GM19351 (cell line): ENCODE results near the gene CPNE9.

Source experiments
- ATAC-seq: cut with Tn5 transposase; IDR thresholded peaks from one replicate; pipeline ENCODE4 v1.9.1; 2021; ENCODE audit warnings: mild to moderate bottlenecking, moderate library complexity; ENCODE audit not compliant: unreplicated experiment

CPNE9 gene, protein sequence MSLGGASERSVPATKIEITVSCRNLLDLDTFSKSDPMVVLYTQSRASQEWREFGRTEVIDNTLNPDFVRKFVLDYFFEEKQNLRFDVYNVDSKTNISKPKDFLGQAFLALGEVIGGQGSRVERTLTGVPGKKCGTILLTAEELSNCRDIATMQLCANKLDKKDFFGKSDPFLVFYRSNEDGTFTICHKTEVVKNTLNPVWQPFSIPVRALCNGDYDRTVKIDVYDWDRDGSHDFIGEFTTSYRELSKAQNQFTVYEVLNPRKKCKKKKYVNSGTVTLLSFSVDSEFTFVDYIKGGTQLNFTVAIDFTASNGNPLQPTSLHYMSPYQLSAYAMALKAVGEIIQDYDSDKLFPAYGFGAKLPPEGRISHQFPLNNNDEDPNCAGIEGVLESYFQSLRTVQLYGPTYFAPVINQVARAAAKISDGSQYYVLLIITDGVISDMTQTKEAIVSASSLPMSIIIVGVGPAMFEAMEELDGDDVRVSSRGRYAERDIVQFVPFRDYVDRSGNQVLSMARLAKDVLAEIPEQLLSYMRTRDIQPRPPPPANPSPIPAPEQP

GRCh38 chr3:9703736-9704346 lies at the start of gene CPNE9:
TSS of gene CPNE9 (plus strand) at chr3:9703833. CDS start at chr3:9703997, 164 bp downstream.
- ATAC-seq, result no peak

DNA sequence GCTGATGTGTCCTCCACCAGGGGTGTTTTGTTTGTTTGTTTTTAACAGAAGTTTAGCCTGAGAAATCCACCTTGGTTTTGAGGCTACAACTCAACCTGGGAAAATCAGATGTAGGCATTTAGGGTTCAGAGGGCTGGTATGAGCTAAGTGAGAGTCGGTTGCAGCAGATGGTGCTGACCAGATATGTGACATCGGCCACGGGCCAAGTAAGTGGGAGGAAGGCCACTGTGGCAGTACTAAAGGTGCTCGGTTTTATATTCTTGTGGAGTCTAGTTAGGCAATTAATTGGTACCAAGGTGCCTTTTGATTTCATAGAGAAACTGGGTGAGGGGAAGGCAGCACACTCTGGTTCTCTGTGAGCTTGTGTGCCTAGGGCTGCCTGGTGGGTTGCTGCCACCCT lies 43.8 kb upstream of the CPNE9 start:
- no peak for ATAC-seq

GRCh38 chr3:9660972-9661371 lies 42.7 kb upstream of the CPNE9 start:
- ATAC-seq, result no peak

DNA sequence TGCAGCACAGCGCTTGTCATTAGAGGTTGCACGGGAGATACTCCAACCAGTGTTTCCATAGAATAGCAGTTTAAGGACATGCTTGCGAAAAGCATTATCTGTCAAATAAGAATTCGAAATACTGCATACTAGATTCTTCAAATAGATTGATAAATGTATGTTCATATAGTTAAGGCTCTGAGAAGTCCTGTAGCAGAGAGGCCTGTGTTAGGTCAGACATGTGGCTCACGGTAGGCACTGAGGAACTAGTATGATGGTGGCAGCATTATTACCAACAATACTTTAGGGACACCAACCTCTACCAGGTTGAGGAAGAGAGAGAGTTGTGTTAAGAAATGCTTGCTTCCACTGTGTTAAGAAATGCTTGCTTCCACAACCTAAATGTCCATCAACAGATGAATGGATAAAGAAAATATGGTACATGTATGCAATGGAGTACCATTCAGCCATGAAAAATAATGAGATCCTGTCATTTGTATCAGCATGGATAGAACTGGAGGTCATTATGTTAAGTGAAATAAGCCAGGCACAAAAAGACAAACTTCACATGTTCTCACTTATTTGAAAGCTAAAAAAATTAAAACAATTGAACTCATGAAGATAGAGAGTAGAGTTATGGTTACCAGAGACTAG lies 39.4 kb upstream of the CPNE9 start:
- no peak for ATAC-seq

DNA sequence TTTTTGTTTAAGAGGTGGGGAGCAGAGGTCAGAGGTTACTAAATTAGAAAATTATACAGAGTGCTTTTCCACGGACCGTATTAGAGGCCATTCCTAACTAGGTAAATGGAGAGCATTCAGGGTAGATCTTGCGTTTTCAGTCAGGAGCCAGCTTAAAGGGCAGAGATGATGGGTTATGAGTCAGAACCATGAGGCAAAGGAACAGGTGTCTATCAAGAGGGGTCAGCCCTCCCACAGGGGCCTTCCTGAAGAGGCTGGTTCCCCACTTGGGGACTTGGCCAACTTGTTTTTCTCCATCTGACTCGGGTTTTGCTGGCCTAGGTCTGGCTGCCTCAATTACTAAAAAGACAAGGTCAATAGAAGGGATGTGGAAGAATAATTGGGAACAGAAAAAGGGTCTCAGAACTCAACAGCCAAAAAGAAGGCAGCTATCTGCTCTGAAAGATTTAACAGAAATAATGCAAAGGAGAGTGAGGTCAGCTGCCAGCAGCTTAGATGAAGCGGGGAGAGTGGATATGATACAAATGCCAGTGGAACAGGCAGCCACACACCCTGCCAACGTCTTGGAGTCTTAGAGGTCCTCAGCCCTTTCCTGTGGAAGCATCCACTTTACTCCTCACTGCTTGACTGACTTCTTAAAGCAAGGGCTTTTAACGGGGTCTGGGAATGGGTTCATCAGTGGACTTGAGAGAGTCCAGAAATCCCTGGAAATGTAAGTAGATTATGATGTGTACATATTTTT lies 36.8 kb upstream of the CPNE9 start:
- no peak for ATAC-seq

DNA sequence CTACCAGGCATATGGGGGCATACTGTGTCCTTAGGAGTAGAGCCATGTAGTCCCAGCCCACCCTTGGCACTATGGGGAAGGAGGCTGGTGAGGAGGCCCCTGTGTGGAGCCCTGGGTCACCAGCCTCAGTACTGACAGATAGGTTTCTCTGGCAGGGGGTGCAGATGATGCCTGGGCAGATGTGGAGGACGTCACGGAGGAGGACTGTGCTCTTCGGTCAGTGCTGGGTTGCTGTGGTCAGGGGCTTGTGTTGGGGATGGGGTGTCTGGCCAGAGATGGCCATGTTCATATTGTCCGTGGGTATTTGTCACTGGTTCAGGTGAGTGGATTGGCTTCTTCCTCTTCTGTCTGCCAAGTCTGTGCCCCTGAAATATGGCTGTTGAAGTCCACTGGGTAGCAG lies 34.4 kb upstream of the CPNE9 start:
- ATAC-seq, result no peak

DNA sequence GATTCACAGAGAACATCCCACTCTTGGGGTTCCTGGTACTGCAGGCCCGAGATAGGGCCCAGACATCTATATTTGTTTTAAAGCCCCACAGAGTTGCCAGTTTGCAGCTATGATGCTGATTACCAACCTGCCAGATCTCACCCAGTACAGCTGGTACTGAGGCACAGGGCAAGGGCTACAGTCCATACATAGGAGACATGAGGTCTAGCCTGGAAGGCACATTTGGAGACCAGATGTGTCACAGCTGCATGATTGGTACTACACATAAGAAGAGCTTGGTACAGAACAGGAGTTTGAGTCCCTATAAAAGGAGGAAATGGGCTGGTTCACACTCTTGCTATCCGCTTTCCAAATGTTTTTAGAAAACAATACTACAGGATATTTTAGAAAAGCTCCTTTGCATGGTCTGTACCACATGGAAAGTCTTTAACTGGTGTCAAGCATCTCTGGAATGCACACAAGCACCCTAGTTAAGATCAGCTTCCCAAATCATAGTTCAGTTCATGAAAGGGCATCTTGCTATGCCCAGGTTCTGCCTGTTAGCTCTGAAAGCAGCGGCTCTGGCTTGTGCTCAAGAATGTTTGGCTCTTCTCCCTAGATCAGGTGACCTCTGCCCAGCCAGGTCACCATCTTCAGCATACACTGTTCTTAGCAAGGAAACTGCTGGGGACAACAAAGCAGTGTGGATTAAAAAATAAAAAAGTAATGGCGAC lies 33.8 kb upstream of the CPNE9 start:
- ATAC-seq, result no peak

DNA sequence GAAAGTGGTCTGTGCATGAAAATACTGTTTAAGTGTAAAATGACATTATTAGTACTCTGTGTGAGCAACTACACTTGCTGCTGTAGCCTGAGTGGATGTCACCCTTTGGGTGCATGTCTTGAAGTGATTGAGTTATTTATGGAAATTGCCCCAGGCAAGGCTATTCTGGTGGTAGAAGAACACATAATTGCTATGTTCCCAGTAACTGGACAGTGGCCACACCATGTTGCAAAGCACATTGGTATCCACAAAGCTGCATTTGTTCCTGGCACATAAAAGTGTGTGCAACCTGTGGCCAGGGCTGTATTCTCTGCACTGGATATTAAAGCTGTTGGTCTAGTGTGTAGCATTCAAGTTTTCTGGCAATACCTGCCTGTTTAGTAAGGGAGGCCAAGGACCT lies 30.6 kb upstream of the CPNE9 start:
- no peak for ATAC-seq

- ATAC-seq, result no peak
Observed at GRCh38 chr3:9673752-9674151, 29.9 kb upstream of the CPNE9 start.

DNA sequence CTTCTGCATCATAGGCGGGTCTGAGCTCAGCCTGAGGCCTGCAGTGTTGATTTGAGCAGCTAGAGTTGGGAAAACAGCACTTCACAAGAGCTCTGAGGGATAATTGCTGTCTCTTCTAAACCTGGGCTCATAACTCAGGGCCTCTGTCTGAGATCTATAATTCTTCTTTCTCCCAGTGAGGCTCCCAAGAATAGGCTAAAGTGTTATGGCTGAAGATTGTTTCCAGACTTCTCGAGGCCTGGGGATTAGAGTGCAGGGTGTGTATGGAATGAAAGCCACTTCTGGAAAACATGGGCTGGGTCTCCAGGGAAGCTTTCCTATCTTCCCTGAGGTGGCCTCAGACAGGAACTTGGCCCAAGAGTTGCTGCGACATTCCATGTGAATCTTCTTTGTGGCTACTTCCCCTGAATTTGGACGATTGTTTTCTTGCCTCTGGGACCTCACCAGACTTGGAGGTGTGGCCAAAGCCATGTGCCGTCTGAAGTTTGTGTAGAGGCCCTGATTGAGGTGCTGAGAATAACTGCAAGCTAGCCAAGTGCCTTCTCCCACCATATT lies 27.8 kb upstream of the CPNE9 start:
- no peak for ATAC-seq

GRCh38 chr3:9676785-9677184 lies 26.8 kb upstream of the CPNE9 start:
- no peak for ATAC-seq

DNA sequence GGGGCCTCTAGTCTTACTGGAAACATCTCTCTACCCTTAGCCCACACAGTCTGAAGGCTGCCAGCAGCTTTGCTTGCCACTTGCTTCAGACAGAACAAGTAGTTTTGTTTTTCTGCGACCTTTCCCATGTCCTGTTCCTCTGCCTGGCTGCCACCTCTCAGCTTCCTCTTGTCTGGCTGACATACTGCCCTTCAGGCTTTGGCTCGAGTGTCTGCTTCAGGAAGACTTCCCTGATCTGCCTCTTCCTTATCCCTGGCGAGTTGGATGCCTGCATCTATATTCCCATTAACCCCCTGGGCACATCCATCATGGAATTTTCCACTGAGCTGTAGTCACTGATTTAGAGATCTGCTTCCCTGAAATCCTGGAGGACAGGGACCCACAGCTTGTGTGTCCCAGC lies 25.1 kb upstream of the CPNE9 start:
- no peak for ATAC-seq

DNA sequence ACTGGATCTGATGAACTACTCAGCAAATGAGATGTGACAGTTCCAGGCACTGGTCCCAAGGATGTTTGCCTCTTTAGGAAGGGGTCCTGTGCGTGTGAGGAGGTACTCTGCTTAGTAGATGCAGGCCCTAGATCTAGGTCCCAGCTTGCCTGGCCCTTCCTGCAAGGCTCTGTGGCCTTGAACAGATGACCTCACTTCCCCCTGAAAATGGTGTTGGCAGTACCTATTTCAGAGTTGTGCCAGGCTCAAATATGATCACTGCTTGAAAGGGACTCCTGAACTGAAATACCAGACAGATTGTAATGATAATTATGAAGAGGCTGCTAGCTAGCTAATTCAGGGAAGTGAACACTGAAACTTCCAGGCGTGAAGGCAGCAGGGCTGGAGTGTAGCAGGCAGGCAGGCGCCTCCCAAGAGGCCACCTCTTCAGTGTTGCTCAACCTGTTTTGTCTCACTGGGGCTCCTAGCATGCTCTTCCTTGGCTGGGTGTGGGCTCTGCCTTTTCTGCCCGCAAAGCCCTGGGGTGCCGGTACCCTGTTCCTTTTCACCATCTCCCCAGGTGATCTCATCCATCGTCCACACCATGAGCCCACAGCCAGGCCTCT lies 24.1 kb upstream of the CPNE9 start:
- no peak for ATAC-seq

DNA sequence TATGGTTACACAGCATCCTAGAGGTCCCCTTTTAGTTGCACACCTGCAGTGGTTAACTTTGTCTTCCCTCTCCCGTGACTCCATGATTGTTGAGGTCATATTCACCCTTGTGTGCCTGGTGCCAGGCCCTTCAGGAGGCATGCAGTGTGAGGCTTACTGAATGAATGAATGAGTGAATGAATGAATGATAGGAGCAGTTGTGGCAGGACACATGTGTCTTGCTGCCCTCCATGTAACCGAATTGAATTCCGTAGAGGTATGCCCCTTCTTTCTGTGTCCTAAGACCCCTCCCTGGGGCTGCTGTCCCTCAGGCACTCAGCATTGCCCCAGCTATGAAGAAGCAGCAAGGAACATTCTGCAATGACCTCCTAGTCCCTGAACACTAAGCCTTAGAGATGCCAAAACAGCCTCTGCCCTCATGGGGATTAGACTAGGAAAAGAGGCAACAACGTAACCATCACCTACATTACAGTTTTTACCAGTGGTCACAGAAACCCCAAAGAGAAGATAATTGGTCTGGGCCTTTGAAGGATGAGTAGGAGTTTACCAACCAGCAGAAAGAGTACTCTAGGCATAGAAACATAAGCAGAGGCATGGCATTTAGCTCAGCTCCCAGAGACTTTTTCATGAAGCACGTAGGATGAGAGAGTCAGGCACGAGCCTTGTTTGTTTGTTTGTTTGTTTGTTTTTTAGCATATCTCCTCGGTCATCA lies 22.5 kb upstream of the CPNE9 start:
- no peak for ATAC-seq

GRCh38 chr3:9681723-9682081 lies 21.9 kb upstream of the CPNE9 start:
- ATAC-seq, result no peak

GRCh38 chr3:9682096-9682495 lies 21.5 kb upstream of the CPNE9 start:
- ATAC-seq, result no peak

DNA sequence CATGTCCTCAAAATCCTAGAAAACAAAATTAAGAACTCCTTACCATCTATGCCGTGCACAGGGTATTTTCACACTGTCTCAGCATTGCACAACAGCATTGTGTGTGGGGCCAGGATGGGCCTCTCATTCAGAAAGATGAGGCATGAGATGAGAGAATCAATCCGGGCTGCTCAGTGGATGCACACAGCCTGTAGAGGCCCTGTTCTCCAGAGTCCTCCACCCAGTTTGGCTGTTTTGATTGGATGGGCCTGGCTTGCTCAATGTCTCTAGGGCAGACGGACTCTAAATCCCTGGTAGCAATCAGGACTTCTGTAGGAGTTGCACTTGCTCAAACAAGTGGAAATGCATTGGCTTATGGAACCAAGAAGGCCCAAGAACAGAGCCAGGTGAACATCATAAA lies 20.2 kb upstream of the CPNE9 start:
- ATAC-seq, result no peak

DNA sequence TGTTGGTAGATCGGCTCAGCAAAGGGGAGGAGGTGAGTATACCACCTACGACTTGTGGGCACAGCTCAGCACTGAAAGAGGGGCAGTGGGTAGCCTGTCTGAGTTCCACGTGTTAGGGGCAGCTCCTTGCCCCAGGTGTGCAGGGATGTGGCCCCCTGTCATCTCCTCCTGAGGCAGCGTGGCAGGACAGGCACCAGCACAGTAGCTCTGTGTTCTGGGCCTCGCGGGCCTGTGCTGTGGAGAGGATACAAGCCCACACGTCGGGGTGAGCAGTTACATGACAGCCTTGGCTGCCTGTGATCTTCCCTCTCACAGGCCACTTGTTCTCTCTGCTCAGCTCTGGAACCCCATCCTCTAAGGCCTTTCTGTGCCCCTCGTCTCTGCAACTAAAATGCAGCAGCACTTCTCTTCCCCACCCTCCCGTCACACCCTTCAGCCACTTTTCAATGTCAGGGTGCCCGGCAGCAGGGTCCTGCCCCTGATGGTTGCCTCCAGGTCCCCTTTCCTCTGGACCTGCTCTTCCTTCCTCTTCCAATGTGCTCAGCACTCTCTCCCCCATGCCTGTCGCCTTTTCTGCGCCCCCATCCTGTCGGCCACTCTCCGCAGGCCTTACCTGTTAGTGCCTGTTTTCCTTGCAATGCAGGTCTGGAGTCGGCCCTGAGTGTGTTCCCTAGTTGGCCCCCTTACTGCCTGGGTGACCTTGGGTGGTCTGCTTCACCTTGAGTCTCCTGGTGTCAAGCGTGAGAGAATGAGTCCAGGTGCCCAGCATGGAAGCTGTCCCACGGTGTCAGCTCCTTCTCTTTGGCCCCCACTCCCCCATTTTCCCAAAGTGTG lies 18.2 kb upstream of the CPNE9 start:
- ATAC-seq, result no peak
